Adipocyte (in vitro differentiated cells): ENCODE measurements around the gene SPC24.
"Not testable (repeated sequence)": the region's sequence is repeated elsewhere in the genome, so short reads cannot be mapped to it uniquely, and the experiment has no call there.

Experiments
- DNase-seq: peaks from one replicate; pipeline ENCODE4 v3.0.0-alpha.2; 2015; ENCODE audit warnings: low read depth
- H3K27me3 ChIP-seq: replicated peaks from 2 replicates; pipeline ENCODE4 v1.7.0; 2013; ENCODE audit warnings: mild to moderate bottlenecking, low read length, moderate library complexity; ENCODE audit not compliant: control insufficient read depth, insufficient read depth
- H3K36me3 ChIP-seq: 2 replicates; pipeline ENCODE4 v1.7.0; 2013; ENCODE audit warnings: low read length, mild to moderate bottlenecking, moderate library complexity; ENCODE audit not compliant: control insufficient read depth, insufficient read depth, severe bottlenecking
- H3K4me1 ChIP-seq: 2 replicates; pipeline ENCODE4 v1.7.0; 2013; ENCODE audit warnings: mild to moderate bottlenecking, low read length, moderate library complexity; ENCODE audit not compliant: control insufficient read depth, insufficient read depth
- H3K4me3 ChIP-seq: 2 replicates; pipeline ENCODE4 v1.7.0; 2013; ENCODE audit warnings: mild to moderate bottlenecking, low read length, moderate library complexity
- H3K9ac ChIP-seq: 2 replicates; pipeline ENCODE4 v1.7.0; 2013; ENCODE audit warnings: mild to moderate bottlenecking, low read length, moderate library complexity
- H3K9me3 ChIP-seq: 2 replicates; pipeline ENCODE4 v1.7.0; 2013; ENCODE audit warnings: mild to moderate bottlenecking, low read length, moderate library complexity; ENCODE audit not compliant: control insufficient read depth

The SPC24 gene

GRCh38 chr19:11159598-11160439, 4.2 kb upstream of the SPC24 start:
- Histone ChIP-seq H3K4me3 (peak overlapping the region; percentile 34), H3K9me3 (no peaks in the 10 kb centered on the region), H3K4me1 (peaks cover 39% of the 10 kb centered on the region), H3K27me3 (no peaks in the 10 kb centered on the region), H3K9ac (peak overlapping the region; percentile 76), H3K36me3 (peaks cover 7% of the 10 kb centered on the region)
- DNase-seq: peak; percentile 32

- DNase-seq: no peak
- Histone ChIP-seq H3K9ac (no peak overlapping the region), H3K4me3 (no peak overlapping the region), H3K36me3 (no peaks in the 10 kb centered on the region), H3K9me3 (no peaks in the 10 kb centered on the region), H3K4me1 (peaks cover 33% of the 10 kb centered on the region), H3K27me3 (no peaks in the 10 kb centered on the region)
Observed at GRCh38 chr19:11154683-11155047, 917 bp downstream of the SPC24 start.

- no peaks in the 10 kb centered on the region for H3K36me3 ChIP-seq
- no peaks in the 10 kb centered on the region for H3K27me3 ChIP-seq
- H3K9ac ChIP-seq: peak overlapping the region; percentile 83
- H3K9me3 ChIP-seq: no peaks in the 10 kb centered on the region
- H3K4me1 ChIP-seq: peaks cover 25% of the 10 kb centered on the region
- no peak overlapping the region for H3K4me3 ChIP-seq
- DNase-seq: peak; percentile 59
Observed at GRCh38 chr19:11152318-11153062, 3.1 kb downstream of the SPC24 start.

- Histone ChIP-seq H3K36me3 (no peaks in the 10 kb centered on the region), H3K4me1 (peaks cover 22% of the 10 kb centered on the region), H3K27me3 (no peaks in the 10 kb centered on the region), H3K9ac (peak overlapping the region; percentile 83), H3K9me3 (no peaks in the 10 kb centered on the region), H3K4me3 (no peak overlapping the region)
- DNase-seq: no peak
Observed at GRCh38 chr19:11151181-11151580, 4.4 kb downstream of the SPC24 start.

GRCh38 chr19:11148001-11148400, 7.6 kb downstream of the SPC24 start:
- Histone ChIP-seq H3K9me3 (no peaks in the 10 kb centered on the region), H3K9ac (no peak overlapping the region), H3K36me3 (no peaks in the 10 kb centered on the region), H3K27me3 (no peaks in the 10 kb centered on the region), H3K4me3 (no peak overlapping the region), H3K4me1 (peaks cover 25% of the 10 kb centered on the region)
- no peak for DNase-seq

- DNase-seq: no peak
- Histone ChIP-seq H3K9ac (no peak overlapping the region), H3K9me3 (no peaks in the 10 kb centered on the region), H3K27me3 (no peaks in the 10 kb centered on the region), H3K4me3 (no peak overlapping the region), H3K36me3 (no peaks in the 10 kb centered on the region), H3K4me1 (peaks cover 23% of the 10 kb centered on the region)
Observed at GRCh38 chr19:11145536-11145924, 10.1 kb downstream of the SPC24 start.

GRCh38 chr19:11142528-11143171, 12.9 kb downstream of the SPC24 start:
- peak overlapping the region; percentile 91 for H3K9ac ChIP-seq
- H3K27me3 ChIP-seq: no peaks in the 10 kb centered on the region
- peaks cover 44% of the 10 kb centered on the region for H3K4me1 ChIP-seq
- no peaks in the 10 kb centered on the region for H3K36me3 ChIP-seq
- peak overlapping the region; percentile 64 for H3K4me3 ChIP-seq
- H3K9me3 ChIP-seq: no peaks in the 10 kb centered on the region
- peak; percentile 96 for DNase-seq

GRCh38 chr19:11141937-11142527, 13.6 kb downstream of the SPC24 start:
- Histone ChIP-seq H3K9ac (peak overlapping the region; percentile 78), H3K36me3 (no peaks in the 10 kb centered on the region), H3K4me3 (peak overlapping the region; percentile 49), H3K9me3 (no peaks in the 10 kb centered on the region), H3K4me1 (peaks cover 47% of the 10 kb centered on the region), H3K27me3 (no peaks in the 10 kb centered on the region)
- DNase-seq: no peak

GRCh38 chr19:11140896-11141295, 14.7 kb downstream of the SPC24 start:
- Histone ChIP-seq H3K4me3 (no peak overlapping the region), H3K4me1 (peaks cover 47% of the 10 kb centered on the region), H3K36me3 (no peaks in the 10 kb centered on the region), H3K27me3 (no peaks in the 10 kb centered on the region), H3K9me3 (no peaks in the 10 kb centered on the region), H3K9ac (no peak overlapping the region)
- no peak for DNase-seq

GRCh38 chr19:11140023-11140538, 15.5 kb downstream of the SPC24 start:
- H3K9me3 ChIP-seq, DNase-seq, H3K36me3 ChIP-seq, H3K4me3 ChIP-seq, H3K27me3 ChIP-seq: not testable (repeated sequence)
- Histone ChIP-seq H3K4me1 (peaks cover 47% of the 10 kb centered on the region), H3K9ac (peak overlapping the region; percentile 87)
